Panc1 (cell line): Measurements from ENCODE around the gene HEMK1. TPM values are rescaled to one million over a fixed set of nuclear protein-coding genes. Genes with fewer than 3 reads are reported as not detected.

Experiments
- ATAC-seq: fragments of 200-7000 bp; cut with Tn5 transposase; 2 replicates; pipeline ENCODE4 v1.9.1; 2020; ENCODE audit warnings: mild to moderate bottlenecking, moderate library complexity
- BruUV-seq: library from RNA; stranded (reverse); fragments of 400-500 nt; replicated peaks from 2 replicates; lab custom pipeline; 2021; lab: Mats Ljungman, UMichigan
- CTCF ChIA-PET: fragments of 300-600 bp; sonication (Branson Sonifier 250); formaldehyde crosslinking; loops from one replicate; lab custom pipeline; 2022; ENCODE audit warnings: antibody characterized with exemption; lab: Charles Lee
- POLR2A ChIA-PET: fragments of 300-600 bp; sonication (Branson Sonifier 250); formaldehyde crosslinking; loops from one replicate; lab custom pipeline; 2022; ENCODE audit warnings: antibody characterized with exemption; lab: Charles Lee
- DNase-seq: peaks from one replicate; pipeline ENCODE4 v3.0.0-alpha.2; 2010; ENCODE audit warnings: low read depth, low spot score
- H3K27ac ChIP-seq: 2 replicates; pipeline ENCODE4 v1.5.1; 2011; ENCODE audit warnings: mild to moderate bottlenecking, low read length, inconsistent platforms
- H3K27me3 ChIP-seq: fragments of 200-500 bp; sonication (Bioruptor generic); 2 replicates; pipeline ENCODE4 v1.6.0; 2014; ENCODE audit warnings: low read length, inconsistent platforms; ENCODE audit not compliant: control insufficient read depth, insufficient read depth
- H3K36me3 ChIP-seq: fragments of 200-500 bp; sonication (Bioruptor generic); 2 replicates; pipeline ENCODE4 v1.5.1; 2014; ENCODE audit warnings: inconsistent platforms, mild to moderate bottlenecking, low read length, moderate library complexity; ENCODE audit not compliant: control insufficient read depth, insufficient read depth
- H3K4me1 ChIP-seq: 2 replicates; pipeline ENCODE4 v1.5.1; 2011; ENCODE audit warnings: inconsistent platforms, mild to moderate bottlenecking, low read length, moderate library complexity; ENCODE audit not compliant: control insufficient read depth, insufficient read depth
- H3K4me3 ChIP-seq, 2 experiments: 2 replicates each; pipeline ENCODE4 v1.5.1; 2011 to 2012; ENCODE audit warnings: low read depth in 2 of 2, low read length in 2 of 2, mild to moderate bottlenecking in 2 of 2, inconsistent platforms in 1 of 2, moderate library complexity in 1 of 2
- H3K9me3 ChIP-seq: fragments of 200-500 bp; sonication (Bioruptor generic); 2 replicates; pipeline ENCODE4 v1.5.1; 2014; ENCODE audit warnings: low read depth, mild to moderate bottlenecking, inconsistent platforms, low read length, moderate library complexity; ENCODE audit not compliant: control insufficient read depth, insufficient read depth
- CTCF ChIP-seq: fragments of 450-650 bp; IDR thresholded peaks from 2 replicates; pipeline ENCODE4 v1.5.1; 2017; ENCODE audit warnings: mild to moderate bottlenecking
- POLR2AphosphoS5 ChIP-seq: IDR thresholded peaks from 2 replicates; pipeline ENCODE4 v1.6.1; 2012; ENCODE audit warnings: mild to moderate bottlenecking, low read depth, low read length, moderate library complexity
- REST ChIP-seq, 2 experiments: IDR thresholded peaks; 2 replicates each; pipeline ENCODE4 v1.6.1; 2011 to 2012; ENCODE audit warnings: low read depth in 2 of 2, control low read depth in 1 of 2, low read length in 1 of 2, mild to moderate bottlenecking in 1 of 2, moderate library complexity in 1 of 2; ENCODE audit not compliant: insufficient read depth in 1 of 2
- SIN3A ChIP-seq: IDR thresholded peaks from 2 replicates; pipeline ENCODE4 v1.6.1; 2012; ENCODE audit warnings: low read depth, mild to moderate bottlenecking, low read length, moderate library complexity, borderline replicate concordance; ENCODE audit not compliant: insufficient read depth
- TCF7L2 ChIP-seq: IDR thresholded peaks from 2 replicates; pipeline ENCODE4 v1.6.1; 2011; ENCODE audit warnings: mild to moderate bottlenecking, low read depth, low read length, inconsistent platforms
- in situ Hi-C: cut with HindIII; loops from 2 replicates; pipeline ENCODE4 v1.10.0; 2016; ENCODE audit warnings: low sequenced_read_pairs, low pct_unique_long_range_greater_than_20kb
- intact Hi-C: fragments of 100-400 bp; cut with micrococcal nuclease; formaldehyde crosslinking; loops from one replicate; pipeline ENCODE4 v1.10.0; 2022; ENCODE audit not compliant: unreplicated experiment
- total RNA-seq: library from RNA; stranded (reverse); gene quantifications from one replicate; pipeline ENCODE4 v1.2.1, GENCODE V29; 2021; ENCODE audit not compliant: unreplicated experiment

Gene HEMK1
- total RNA-seq, 1 experiment from 2014 or later = 12.1 TPM

GRCh38 chr3:50551054-50551659, 18.2 kb upstream of the HEMK1 start:
- intact Hi-C loops (loop anchor here (2.0 kb wide), 1 partner anchor 204 kb away; no protein-coding TSS in a partner anchor), in situ Hi-C loops (no loop called here)
- Histone ChIP-seq H3K4me3 (no peak overlapping the region), H3K27ac (no peak overlapping the region), H3K9me3 (no peaks in the 10 kb centered on the region), H3K27me3 (no peaks in the 10 kb centered on the region), H3K36me3 (no peaks in the 10 kb centered on the region), H3K4me1 (no peaks in the 10 kb centered on the region)
- ChIA-PET POLR2A (no interaction called here), CTCF (interaction anchor here (0.6 kb wide), 1 partner anchor 109 kb away, joined by 3 read pairs; no protein-coding TSS in a partner anchor)
- BruUV-seq = no TSS peak
- DNase-seq (no peak), ATAC-seq (no peak)
- TF ChIP-seq REST (IDR thresholded peaks at IDR 0.05; ENCODE audit: insufficient read depth in 1 of 2, low read depth in 2 of 2, low read length in 1 of 2) (no peak), CTCF (no peak), POLR2AphosphoS5 (no peak), SIN3A (no peak), TCF7L2 (no peak)

GRCh38 chr3:50551681-50552435, 17.5 kb upstream of the HEMK1 start:
- no peaks in the 10 kb centered on the region for H3K4me1 ChIP-seq
- DNase-seq (no peak), ATAC-seq (no peak)
- H3K4me3 ChIP-seq = no peak overlapping the region
- intact Hi-C loops (loop anchor here (2.0 kb wide), 1 partner anchor 205 kb away; no protein-coding TSS in a partner anchor), in situ Hi-C loops (no loop called here)
- H3K27me3 ChIP-seq = no peaks in the 10 kb centered on the region
- ChIA-PET POLR2A (no interaction called here), CTCF (no interaction called here)
- no peak overlapping the region for H3K27ac ChIP-seq
- TF ChIP-seq CTCF (no peak), POLR2AphosphoS5 (no peak), REST (IDR thresholded peaks at IDR 0.05; ENCODE audit: insufficient read depth in 1 of 2, low read depth in 2 of 2, low read length in 1 of 2) (no peak), TCF7L2 (no peak), SIN3A (no peak)
- BruUV-seq = no TSS peak
- no peaks in the 10 kb centered on the region for H3K36me3 ChIP-seq
- H3K9me3 ChIP-seq = no peaks in the 10 kb centered on the region
